A204.1 (cell line): ENCODE results near the gene JAGN1.
"Not testable (repeated sequence)": the region's sequence is repeated elsewhere in the genome, so short reads cannot be mapped to it uniquely, and the experiment has no call there.

Experiments used
- FAIRE-seq: peaks from 2 replicates; lab custom pipeline; 2012; peaks lifted over from hg19 to GRCh38; lab: Jason Lieb, UNC

JAGN1 gene

DNA sequence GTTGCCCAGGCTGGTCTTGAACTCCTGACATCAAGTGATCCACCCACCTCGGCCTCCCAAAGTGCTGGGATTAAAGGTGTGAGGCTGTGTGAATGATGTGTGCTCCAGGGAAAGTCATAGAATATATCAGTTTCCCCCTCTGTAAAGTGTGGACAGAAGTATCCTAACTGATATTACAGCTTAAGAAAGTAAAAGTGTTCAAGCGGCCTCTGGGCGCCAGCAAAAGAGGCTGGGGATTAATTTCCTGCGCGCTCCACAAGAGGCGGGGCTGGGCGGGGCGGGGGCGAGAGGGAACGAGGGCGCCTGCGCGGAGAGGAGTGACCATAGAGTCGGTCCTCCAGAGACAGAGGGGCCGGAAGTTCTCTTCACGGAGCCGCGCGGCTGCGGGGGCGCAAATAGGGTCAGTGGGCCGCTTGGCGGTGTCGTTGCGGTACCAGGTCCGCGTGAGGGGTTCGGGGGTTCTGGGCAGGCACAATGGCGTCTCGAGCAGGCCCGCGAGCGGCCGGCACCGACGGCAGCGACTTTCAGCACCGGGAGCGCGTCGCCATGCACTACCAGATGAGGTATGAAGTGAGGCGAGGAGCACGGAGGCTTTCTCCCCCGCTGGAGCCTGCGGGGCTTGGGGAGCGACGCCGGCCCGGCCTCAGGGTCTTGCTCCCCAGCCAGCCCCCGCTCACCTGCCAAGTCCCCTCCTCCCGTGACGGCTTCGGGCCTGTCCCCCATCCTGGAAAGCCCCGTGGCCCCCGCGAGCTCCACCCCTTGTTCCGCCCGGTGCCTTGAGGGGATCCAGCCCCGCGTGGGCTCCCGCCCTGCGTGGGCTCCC is at the start of gene JAGN1:
Gene JAGN1 (plus strand): TSS at position 362 of the 823 bp plus-strand sequence. CDS start 113 bp downstream, at position 475.
- FAIRE-seq = no peak

- FAIRE-seq = no peak
These were observed 49.4 kb upstream of the JAGN1 start for GRCh38 chr3:9841015-9841414.

GRCh38 chr3:9843715-9844438 is 46.5 kb upstream of the JAGN1 start, which contains the start of gene RPUSD3:
Gene RPUSD3, minus strand, starts transcription at chr3:9844008. Its CDS starts 18 bp downstream, at chr3:9843990.
- peak; percentile 86 for FAIRE-seq

- FAIRE-seq = no peak
These were observed 44.2 kb upstream of the JAGN1 start for GRCh38 chr3:9846231-9846630.

GRCh38 chr3:9846931-9847488 is 43.4 kb upstream of the JAGN1 start:
- FAIRE-seq = no peak

DNA sequence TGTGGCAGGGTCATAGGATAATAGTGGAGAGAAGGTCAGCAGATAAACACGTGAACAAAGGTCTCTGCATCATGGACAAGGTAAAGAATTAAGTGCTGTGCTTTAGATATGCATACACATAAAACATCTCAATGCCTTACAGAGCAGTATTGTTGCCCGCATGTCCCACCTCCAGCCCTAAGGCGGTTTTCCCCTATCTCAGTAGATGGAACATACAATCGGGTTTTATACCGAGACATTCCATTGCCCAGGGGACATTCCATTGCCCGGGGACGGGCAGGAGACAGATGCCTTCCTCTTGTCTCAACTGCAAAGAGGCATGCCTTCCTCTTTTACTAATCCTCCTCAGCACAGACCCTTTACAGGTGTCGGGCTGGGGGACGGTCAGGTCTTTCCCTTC is 42.5 kb upstream of the JAGN1 start:
- not testable (repeated sequence) for FAIRE-seq

- FAIRE-seq = peak; percentile 74
These were observed 41.5 kb upstream of the JAGN1 start for GRCh38 chr3:9848860-9849259.

GRCh38 chr3:9851383-9851782 is 39.0 kb upstream of the JAGN1 start:
- FAIRE-seq = not testable (repeated sequence)

GRCh38 chr3:9851926-9852325 is 38.5 kb upstream of the JAGN1 start:
- not testable (repeated sequence) for FAIRE-seq

- FAIRE-seq = no peak
These were observed 37.9 kb upstream of the JAGN1 start for GRCh38 chr3:9852528-9852927.

DNA sequence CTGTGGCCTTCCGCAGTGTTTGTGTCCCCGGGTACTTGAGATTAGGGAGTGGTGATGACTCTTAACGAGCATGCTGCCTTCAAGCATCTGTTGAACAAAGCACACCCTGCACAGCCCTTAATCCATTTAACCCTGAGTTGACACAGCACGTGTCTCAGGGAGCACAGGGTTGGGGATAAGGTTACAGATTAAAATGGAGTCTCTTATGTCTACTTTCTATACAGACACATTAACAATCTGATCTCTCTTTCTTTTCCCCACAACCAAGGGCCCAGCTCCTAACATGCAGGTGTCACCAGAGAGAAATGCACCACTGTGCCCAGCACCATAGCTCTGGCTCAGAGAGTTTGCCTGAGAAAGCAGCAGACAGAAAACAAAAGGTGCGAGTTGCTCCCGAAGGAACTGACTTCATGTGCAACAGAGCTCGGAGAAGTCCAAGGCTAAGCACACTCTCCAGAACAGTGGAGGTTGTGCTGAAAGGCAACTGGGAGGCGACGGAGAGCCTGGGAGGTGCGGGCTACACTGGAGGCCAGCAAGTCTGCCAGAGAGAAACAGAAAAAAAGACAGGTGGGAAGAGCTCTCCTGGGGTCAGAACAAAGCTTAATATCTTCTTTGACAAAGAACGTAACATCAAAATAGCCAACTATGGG is 36.0 kb upstream of the JAGN1 start:
- not testable (repeated sequence) for FAIRE-seq

GRCh38 chr3:9855594-9855993 is 34.8 kb upstream of the JAGN1 start:
- no peak for FAIRE-seq

DNA sequence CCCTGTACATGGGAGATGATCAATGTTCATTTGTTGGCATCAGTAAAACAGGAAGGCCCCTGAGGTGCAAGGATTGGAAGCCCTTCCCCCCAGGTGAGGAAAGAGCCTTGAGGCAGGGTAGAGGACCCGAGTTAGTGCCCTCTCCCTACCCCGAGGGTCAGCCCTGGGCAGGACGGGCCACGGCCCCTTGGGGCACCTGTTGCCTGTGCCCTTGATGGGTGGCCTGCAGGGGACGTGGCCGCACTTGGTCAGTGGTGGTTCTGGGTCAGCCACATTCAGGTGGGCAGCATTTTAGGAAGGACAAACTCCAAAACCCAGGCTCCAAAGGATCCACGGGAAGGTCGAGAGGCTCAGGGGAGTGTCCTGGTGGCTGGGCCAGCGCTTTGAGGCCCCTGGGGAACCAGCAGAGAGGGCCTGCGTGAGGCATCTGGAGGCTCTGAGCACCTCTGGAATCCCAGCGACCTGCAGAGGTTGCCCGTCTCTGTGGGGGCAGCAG is 30.8 kb upstream of the JAGN1 start:
- FAIRE-seq = no peak

DNA sequence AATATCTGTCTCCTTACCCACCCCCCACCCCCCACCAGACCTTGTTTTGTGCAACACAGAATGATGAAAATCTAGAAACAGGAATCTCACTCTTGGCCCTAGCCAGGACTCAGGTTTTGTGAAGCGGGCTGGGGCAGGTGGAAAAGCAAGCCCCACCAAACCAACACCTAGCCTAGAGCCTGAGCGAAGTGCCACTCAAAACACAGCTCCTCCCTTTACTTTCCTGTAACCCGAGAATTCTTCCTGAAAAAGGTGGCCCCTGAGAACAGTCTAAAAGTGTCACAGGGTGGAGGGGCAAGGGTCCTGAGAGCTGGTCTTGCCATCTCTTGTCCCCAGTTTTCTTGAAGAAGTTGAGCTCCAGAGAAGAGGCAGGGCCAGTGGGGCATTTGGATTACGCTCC is 29.2 kb upstream of the JAGN1 start:
- FAIRE-seq = no peak

- no peak for FAIRE-seq
These were observed 28.7 kb upstream of the JAGN1 start for GRCh38 chr3:9861626-9862130.

DNA sequence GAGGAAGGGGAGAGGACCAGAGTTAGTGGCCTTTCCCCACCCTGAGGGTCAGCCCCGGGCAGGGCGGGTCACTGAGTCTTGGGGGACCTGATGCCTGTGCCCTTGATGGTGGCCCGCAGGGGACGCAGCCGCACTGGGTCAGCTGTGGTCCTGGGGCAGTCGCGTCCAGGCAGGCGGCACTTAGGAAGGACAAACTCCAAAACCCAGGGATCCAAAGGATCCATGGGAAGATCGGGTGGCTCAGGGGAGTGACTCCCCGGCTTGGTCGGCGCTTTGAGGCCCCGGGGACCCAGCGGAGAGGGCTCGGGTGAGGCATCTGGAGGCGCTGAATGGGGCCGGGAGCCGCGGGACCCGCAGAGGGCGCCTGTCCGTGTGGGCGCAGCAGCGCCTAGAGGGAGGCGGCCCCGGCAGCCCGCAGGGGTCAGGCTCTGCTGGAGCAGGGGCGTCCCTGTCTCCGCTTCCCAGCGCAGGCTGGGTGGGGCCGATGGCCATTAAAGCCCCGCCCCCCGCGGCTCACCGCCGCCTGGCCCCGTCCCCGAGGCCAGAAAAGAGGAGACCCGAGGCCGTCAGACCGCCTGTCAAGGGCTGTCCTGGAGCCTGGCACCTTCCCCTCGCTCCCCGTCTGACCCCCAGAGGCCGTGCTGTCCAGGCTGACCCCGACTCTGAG is 27.9 kb upstream of the JAGN1 start:
- no peak for FAIRE-seq

DNA sequence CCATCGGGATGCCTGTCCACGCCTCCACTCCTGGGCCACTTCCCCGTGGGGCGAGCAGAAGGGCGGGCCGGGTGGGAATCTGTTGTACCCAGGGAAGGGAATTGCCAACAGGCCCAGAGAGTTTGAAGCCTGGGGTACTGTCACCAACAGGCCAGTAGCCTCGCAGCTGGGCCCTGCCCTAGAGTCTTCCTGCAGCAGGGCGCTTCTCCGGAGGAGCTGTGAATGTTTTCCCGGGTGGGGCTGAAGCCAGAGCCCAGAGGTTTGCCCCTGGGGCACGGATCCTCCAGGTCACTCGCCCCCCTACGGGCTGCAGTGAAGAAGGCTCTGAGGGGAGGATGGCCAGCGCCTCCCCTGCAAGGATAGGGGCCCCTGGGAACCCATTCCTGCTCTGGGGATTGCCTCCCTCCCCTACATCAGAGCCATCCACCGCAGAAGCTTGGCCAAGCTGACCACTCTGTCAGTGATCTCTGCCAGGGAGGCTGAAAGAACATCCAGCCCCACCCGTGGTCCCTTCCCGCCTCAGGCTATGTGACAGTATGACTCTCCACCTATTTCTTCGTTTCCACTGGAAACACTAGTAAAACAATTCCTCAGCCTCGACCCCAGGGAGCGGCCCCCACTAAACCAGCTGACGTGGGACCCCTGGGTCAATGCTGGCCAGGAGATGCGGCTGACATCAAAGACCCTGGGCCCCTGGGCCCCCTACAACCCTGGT is 27.2 kb upstream of the JAGN1 start:
- FAIRE-seq = no peak

DNA sequence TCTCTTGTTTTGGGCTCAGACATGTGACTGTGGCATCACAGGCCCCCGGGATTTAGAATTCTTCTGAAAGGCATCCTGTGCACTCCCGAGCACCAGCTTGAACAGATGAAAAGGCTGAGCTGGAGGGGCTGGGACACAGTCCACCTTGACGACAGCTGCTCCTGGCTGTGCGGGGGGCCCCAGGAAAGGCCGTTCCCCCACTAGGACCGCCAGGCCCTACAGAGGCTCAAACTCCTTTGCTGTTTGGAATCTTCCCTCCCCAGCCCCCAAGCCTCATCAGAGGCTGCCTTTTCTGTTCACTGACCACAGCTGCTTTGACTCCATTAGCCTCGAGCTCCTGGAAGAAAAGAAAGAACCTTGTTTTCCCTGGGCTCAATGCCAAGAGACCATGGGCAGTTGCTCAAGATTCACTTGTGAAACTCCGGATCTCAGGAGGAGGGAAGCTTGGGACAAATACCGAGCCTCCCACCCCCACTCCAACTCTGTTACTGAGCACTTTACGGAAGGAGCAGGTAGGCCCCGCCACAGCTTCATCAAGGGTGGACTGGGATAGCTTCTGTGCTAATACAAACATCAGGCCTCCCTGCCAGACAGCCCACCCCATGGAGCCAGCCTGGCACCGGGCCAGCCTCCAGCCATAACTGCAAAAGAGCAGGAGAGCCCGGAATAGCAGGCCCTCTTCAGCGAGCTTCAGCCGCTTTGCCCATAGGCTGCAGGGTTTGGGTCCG is 26.0 kb upstream of the JAGN1 start:
- no peak for FAIRE-seq

DNA sequence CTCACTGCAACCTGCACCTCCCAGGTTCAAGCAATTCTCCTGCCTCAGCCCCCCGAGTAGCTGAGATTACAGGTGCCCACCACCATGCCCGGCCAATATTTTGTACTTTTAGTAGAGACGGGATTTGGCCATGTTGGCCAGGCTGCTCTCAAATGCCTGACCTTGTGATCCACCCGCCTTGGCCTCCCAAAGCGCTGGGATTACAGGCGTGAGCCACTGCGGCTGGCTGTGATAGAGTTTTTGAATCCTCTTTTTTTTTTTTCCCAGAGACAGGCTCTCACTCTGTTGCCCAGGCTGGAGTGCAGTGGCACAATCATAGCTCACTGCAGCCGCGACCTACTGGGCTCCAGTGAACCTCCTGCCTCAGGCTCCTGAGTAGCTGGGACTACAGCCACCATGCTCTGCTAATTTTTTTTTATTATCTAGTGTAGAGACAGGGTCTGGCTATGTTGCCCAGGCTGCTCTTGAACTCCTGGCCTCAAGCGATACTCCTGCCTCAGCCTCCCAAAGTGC is 25.2 kb upstream of the JAGN1 start:
- FAIRE-seq = not testable (repeated sequence)

DNA sequence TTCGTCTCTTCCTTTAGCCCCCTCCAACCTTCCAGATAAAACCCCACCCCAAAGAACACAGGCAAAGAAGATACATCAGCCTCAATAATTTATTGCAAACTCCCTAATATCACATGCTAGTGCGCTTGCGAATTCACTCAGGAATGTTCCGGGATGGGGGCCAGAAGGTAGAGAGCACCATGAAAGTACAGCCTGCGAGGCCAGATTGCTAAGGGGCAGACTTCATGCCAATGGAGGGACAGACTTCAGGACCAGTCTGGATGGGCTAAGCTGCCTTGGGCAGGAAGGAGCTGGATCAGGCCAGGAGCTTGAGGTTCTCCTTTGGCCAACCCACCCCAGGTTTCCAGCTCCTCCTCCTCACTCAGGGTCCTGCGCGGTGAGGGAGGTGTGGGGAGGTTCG is 23.8 kb upstream of the JAGN1 start:
- no peak for FAIRE-seq
